Activated naive CD8-positive, alpha-beta T cell (primary cell): ENCODE data around the gene KATNIP.
A peak's percentile ranks its signal among the peaks of the same experiment; 100 is the strongest.

Source experiments
- H3K27ac Mint-ChIP-seq: one replicate; pipeline ENCODE4 v1.8.0; 2021; ENCODE audit warnings: mixed read lengths
- H3K27me3 Mint-ChIP-seq: one replicate; pipeline ENCODE4 v1.8.0; 2021; ENCODE audit warnings: mixed read lengths
- H3K36me3 Mint-ChIP-seq: one replicate; pipeline ENCODE4 v1.8.0; 2021; ENCODE audit warnings: mixed read lengths
- H3K4me1 Mint-ChIP-seq: one replicate; pipeline ENCODE4 v1.8.0; 2021; ENCODE audit warnings: low read depth, mixed read lengths
- H3K4me3 Mint-ChIP-seq: one replicate; pipeline ENCODE4 v1.8.0; 2021; ENCODE audit warnings: mild to moderate bottlenecking, mixed read lengths
- H3K9me3 Mint-ChIP-seq: one replicate; pipeline ENCODE4 v1.8.0; 2021; ENCODE audit warnings: low read depth, mixed read lengths

KATNIP gene

DNA sequence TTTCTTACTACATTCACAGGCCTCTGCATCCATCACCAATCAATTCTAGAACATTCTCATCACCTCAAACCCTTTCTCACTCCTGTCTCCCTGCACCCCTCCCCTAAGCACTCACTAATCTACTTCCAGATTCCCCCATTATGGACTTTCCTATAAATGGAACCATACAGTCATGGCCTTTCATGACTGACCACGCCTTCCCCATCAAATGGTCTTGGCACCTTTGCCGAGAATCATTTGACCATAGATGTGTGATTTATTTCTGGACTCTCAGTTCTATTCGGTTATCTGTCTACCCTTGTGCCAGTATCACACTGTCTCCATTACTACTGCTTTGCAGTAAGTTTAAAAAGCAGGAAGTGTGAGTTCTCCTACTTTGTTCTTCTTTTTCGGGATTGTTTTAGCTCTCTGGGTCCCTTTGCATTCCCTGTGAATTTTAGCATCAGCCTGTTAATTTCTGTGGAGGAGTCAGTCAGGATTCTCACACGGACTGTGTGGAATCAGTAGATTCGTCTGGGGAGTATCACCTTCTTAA lies 27.7 kb upstream of the KATNIP start:
- H3K4me1 Mint-ChIP-seq, result no peaks in the 10 kb centered on the region
- no peak overlapping the region for H3K27ac Mint-ChIP-seq
- H3K36me3 Mint-ChIP-seq, result peaks cover 5% of the 10 kb centered on the region
- H3K27me3 Mint-ChIP-seq, result no peaks in the 10 kb centered on the region
- no peak overlapping the region for H3K4me3 Mint-ChIP-seq
- no peaks in the 10 kb centered on the region for H3K9me3 Mint-ChIP-seq

DNA sequence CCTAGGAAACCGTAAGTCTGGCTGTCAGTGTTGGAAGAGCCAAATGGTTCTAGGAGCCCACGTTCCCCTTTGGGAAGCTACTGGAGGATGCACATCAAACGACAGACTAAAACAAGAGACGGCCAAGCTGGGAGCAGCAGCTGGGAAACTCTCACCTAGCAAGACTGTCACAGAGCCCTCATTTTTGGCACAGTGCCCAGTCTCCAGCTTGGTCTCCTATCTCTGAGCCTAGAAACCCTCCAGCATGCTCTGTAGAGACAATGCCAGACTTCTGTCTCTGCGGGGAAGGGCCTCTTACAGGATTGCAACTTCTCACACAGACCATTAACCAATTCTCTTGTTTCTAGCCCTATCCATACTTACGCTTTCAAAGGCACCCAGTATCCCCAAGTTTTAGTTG lies 23.8 kb upstream of the KATNIP start:
- Mint-ChIP-seq H3K36me3 (peaks cover 10% of the 10 kb centered on the region), H3K27ac (no peak overlapping the region), H3K4me3 (no peak overlapping the region), H3K9me3 (no peaks in the 10 kb centered on the region), H3K4me1 (no peaks in the 10 kb centered on the region), H3K27me3 (no peaks in the 10 kb centered on the region)

DNA sequence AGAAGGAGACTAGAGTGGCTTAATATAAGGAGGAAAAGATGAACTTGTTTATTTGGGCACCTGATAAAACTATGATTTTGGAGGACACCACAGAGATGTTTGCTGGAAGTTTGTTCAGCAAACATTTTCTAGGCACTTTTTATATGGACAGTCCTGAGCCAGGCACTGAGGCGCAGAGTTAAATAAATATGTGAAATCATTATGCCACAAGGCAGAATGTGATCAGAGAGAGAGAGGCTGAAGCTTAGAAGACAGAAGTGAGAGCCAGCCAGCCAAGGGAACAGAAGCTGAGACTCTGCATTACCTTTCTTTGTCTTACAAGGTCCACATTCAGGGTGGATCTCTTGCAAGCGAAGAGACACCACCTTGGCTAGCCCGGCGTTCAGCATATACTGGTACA lies 21.6 kb upstream of the KATNIP start:
- no peak overlapping the region for H3K4me3 Mint-ChIP-seq

DNA sequence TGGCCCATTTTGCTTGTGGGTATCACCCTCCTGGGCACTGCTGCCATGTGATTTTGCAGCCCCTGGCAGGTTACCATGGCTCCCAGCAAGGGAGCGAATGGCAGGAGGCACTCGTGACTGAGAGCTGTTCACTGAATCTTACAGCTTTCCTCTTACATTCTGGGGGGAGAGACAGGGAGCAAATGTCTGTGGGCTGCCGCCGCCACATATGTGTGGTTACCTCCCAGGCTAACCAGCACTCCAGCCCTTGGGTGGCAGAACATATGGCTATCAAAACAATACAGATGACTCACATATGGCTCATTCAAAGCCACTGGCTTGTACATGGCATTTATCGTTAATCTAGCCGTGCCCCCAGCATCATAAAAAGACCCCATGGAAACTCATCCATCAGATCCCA lies 20.0 kb upstream of the KATNIP start:
- no peaks in the 10 kb centered on the region for H3K27me3 Mint-ChIP-seq
- no peak overlapping the region for H3K4me3 Mint-ChIP-seq
- H3K9me3 Mint-ChIP-seq, result no peaks in the 10 kb centered on the region
- peaks cover 15% of the 10 kb centered on the region for H3K36me3 Mint-ChIP-seq
- peaks cover 2% of the 10 kb centered on the region for H3K4me1 Mint-ChIP-seq
- no peak overlapping the region for H3K27ac Mint-ChIP-seq

More for the DNA sequence above, 21.6 kb upstream of the KATNIP start:
- no peaks in the 10 kb centered on the region for H3K27me3 Mint-ChIP-seq
- H3K4me1 Mint-ChIP-seq, result peaks cover 2% of the 10 kb centered on the region
- H3K27ac Mint-ChIP-seq, result no peak overlapping the region
- peaks cover 15% of the 10 kb centered on the region for H3K36me3 Mint-ChIP-seq
- H3K9me3 Mint-ChIP-seq, result no peaks in the 10 kb centered on the region

DNA sequence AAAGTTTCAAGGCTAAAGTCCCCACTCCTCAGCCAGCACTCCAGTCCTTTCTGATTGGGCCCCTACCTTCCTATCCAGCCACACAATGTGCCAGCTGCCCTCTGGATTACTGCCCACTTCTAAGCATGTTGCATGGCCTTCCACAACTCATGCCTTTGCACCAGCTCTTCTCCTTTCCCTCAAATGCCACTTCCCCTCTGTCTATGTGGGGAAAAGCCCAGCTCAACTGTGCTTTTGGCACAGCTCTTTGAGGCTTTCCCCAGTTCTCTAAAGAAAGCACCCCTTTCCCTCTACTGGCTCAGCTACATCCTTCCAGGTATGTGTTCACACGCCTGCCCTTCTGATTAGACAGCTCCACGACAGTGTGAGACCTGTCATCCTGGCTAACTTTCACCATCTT lies 18.8 kb upstream of the KATNIP start:
- Mint-ChIP-seq H3K4me3 (no peak overlapping the region), H3K36me3 (peaks cover 17% of the 10 kb centered on the region), H3K27ac (no peak overlapping the region)

DNA sequence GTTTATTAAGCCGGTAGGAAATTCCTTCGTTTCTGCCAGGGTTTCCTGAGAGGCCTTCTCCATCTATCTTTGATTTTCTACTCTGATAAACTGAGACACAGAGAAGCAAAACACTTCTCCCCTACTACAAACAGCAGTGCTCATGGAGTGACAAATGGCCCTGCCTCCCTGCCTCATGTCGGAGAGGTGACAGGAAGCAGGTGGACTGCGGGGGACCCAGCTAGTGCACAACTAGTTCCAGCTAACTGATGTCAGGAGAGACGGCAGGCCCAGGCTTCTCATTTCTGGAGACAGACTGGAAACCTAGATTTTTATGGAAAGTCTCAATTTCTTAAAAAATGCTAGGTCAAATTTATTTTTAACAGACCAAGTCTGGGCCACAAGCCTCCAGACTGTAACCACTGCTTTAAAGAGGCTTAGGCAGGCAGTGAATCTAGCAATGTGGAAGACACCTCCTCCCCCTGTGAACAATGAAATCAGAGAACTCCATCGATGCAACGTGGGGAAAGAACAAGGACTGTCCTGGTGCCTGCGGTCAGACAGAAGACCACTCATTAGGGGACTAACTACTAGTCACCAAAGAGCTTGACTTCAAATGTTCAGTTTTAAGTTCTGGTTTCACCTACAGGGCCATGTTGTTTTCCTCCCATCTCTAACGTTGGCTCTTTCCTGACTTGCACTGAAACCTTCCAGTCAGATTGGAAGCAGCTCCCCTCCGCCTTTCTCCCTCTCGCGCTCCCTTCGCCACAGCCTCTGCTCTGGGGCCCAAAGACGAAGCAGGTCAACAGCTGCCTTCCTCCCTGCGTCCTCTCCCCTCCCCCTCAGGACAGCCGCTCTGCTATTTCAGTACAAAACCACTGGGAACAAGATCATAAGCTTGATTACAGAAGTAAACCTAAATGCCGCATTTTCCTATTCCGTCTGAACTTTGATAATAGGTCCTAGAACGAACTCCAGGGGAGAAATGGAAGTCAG lies 17.8 kb upstream of the KATNIP start:
- Mint-ChIP-seq H3K9me3 (no peaks in the 10 kb centered on the region), H3K4me1 (peaks cover 2% of the 10 kb centered on the region), H3K4me3 (no peak overlapping the region), H3K27ac (no peak overlapping the region), H3K27me3 (no peaks in the 10 kb centered on the region), H3K36me3 (peaks cover 20% of the 10 kb centered on the region)

More for the DNA sequence above, 18.8 kb upstream of the KATNIP start:
- H3K27me3 Mint-ChIP-seq, result no peaks in the 10 kb centered on the region
- H3K4me1 Mint-ChIP-seq, result peaks cover 2% of the 10 kb centered on the region
- no peaks in the 10 kb centered on the region for H3K9me3 Mint-ChIP-seq

DNA sequence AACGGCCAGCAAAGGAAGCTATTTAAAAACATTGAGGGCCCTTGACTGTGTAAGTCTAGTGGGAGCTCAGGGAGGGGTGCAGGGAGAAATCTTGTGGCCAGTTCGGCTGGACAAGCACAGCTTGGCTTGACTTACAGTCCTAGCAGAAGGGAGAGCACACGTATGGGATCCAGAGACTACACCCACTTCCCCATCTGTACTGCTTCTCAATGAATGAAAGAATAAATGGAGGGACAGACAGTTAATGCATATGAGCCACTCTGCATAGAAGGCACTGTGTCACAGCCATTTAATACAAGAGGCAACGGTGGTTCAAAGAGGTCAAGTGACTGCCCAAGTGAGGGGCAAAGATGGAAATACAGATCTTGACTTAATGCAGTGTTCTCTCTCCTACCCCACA lies 15.7 kb upstream of the KATNIP start:
- Mint-ChIP-seq H3K27me3 (no peaks in the 10 kb centered on the region), H3K36me3 (peaks cover 23% of the 10 kb centered on the region), H3K9me3 (no peaks in the 10 kb centered on the region), H3K4me3 (no peak overlapping the region), H3K4me1 (peaks cover 2% of the 10 kb centered on the region), H3K27ac (no peak overlapping the region)

DNA sequence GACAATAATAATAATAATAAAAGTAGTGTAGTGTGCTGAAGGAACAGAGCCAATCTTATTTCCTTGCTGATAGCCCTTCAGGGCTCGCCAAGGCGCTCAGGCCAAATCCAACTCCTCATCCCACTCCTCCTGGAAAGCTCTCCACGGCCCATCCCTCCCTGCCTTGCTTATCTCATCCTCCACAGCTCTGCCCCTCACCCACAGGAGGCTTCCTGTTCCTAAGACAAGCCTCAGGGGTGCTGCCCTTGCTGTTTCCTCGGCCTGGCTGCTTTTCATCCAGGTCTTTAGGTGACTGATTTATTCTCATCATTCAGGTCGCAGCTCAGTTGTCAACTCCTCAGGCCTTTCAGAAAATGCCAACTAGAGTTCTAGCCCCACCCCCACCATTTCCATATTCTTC lies 11.4 kb upstream of the KATNIP start:
- Mint-ChIP-seq H3K4me1 (peaks cover 2% of the 10 kb centered on the region), H3K27me3 (no peaks in the 10 kb centered on the region), H3K36me3 (peaks cover 30% of the 10 kb centered on the region), H3K27ac (peak overlapping the region; percentile 50), H3K4me3 (no peak overlapping the region), H3K9me3 (no peaks in the 10 kb centered on the region)

DNA sequence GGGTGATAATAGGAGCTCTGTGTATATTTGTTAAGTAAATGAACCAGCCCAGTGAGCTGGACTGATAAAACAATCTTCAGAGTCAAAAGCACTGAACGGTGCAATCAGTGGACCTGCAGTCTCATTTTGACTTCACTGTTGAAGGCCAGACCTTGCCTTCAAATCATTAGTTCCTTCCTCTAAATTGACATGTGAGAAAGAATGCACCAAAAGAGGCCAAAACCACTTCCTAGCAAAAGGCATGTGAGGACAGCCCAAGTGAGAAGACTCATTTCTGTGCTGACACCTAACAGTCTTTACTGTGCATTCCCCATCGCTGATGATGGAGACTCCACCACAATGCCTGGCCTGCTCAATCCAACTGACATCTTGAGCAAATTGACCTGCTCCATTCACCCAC lies 10.8 kb upstream of the KATNIP start:
- Mint-ChIP-seq H3K4me1 (peaks cover 2% of the 10 kb centered on the region), H3K27ac (no peak overlapping the region), H3K9me3 (no peaks in the 10 kb centered on the region), H3K27me3 (no peaks in the 10 kb centered on the region), H3K4me3 (no peak overlapping the region), H3K36me3 (peaks cover 30% of the 10 kb centered on the region)

DNA sequence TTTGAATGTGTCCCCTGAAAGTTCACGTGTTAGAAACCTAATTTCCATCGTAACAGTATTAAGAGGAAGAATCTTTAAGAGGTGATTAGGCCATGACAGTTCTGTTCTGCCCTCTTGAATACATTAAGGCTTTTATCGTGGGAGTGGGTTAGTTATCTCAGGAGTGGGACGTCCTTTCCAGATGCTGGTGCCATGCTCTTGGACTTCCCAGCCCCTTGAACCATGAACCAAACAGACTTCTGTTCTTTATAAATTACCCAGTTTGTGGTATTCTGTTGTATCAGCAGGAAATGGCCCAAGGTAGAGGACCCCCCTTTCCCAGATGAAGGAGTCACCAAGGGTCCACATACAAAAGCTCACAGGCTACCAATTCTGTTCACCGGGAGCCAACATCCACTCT lies 10.3 kb upstream of the KATNIP start:
- no peak overlapping the region for H3K4me3 Mint-ChIP-seq
- H3K27ac Mint-ChIP-seq, result no peak overlapping the region
- H3K9me3 Mint-ChIP-seq, result no peaks in the 10 kb centered on the region
- peaks cover 2% of the 10 kb centered on the region for H3K4me1 Mint-ChIP-seq
- no peaks in the 10 kb centered on the region for H3K27me3 Mint-ChIP-seq
- peaks cover 33% of the 10 kb centered on the region for H3K36me3 Mint-ChIP-seq

DNA sequence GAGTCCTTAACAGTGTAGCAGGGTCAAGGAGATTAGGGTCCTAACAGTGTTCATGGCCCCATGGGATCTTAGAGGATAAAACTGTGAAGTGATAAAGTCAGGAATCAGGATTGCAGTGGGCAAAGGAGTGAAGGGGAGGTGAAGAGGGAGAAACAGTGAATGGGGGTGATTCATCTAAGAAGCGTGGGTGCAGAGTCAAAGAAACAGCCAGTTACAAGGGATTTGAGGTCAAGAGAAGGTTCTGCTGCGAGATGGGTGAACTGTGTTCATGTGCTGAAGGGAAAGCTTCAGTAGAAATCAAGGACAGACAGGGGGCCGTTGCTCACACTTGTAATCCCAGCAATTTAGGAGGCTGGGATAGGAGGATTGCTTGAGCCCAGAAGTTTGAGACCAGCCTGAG lies 6.1 kb upstream of the KATNIP start:
- H3K4me1 Mint-ChIP-seq, result peaks cover 24% of the 10 kb centered on the region
- H3K36me3 Mint-ChIP-seq, result peaks cover 25% of the 10 kb centered on the region
- no peak overlapping the region for H3K27ac Mint-ChIP-seq
- H3K9me3 Mint-ChIP-seq, result no peaks in the 10 kb centered on the region
- H3K27me3 Mint-ChIP-seq, result no peaks in the 10 kb centered on the region
- no peak overlapping the region for H3K4me3 Mint-ChIP-seq

DNA sequence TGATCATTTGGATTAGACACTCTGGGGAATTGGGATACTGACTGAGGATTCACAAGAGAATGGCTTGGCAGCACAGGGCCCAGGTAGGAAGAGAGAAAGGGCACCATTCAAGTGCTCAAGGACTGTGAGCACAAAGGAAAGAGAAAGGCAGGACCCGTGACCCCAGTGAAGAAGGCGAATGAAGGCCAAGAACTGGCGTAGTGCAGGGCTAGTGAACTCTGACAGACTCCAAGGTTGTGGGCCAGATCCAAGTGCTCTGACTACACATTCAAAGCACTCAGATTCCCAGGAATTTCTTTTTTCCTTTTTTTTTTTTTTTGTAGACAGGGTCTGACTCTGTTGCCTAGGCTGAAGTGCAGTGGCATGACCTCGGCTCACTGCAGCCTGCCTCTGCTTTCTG lies 5.3 kb upstream of the KATNIP start:
- Mint-ChIP-seq H3K4me1 (peaks cover 27% of the 10 kb centered on the region), H3K27ac (no peak overlapping the region), H3K9me3 (no peaks in the 10 kb centered on the region), H3K27me3 (no peaks in the 10 kb centered on the region), H3K4me3 (no peak overlapping the region), H3K36me3 (peaks cover 21% of the 10 kb centered on the region)

DNA sequence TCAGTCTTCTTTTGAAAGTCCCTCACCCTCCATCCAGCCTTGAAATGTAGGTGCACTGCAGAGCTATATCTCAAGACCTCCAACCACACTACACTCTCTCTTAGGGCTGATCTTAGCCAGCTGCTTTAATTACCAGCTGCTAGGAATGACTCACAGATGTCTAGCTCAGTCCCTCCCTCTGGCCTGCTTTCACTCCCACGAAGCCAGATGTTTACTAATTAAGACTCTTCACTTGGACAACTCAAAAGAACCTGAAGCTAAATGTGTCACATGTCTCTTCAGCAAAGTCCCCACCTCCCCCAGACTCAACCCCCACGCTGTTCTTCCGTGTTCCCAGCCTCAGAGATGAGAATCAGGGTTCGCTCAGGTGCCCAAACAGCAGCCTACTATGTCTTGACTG lies 2.8 kb upstream of the KATNIP start:
- H3K9me3 Mint-ChIP-seq, result no peaks in the 10 kb centered on the region
- peaks cover 8% of the 10 kb centered on the region for H3K36me3 Mint-ChIP-seq
- H3K27me3 Mint-ChIP-seq, result no peaks in the 10 kb centered on the region
- peak overlapping the region; percentile 73 for H3K27ac Mint-ChIP-seq
- H3K4me3 Mint-ChIP-seq, result peak overlapping the region; percentile 7
- peaks cover 39% of the 10 kb centered on the region for H3K4me1 Mint-ChIP-seq

DNA sequence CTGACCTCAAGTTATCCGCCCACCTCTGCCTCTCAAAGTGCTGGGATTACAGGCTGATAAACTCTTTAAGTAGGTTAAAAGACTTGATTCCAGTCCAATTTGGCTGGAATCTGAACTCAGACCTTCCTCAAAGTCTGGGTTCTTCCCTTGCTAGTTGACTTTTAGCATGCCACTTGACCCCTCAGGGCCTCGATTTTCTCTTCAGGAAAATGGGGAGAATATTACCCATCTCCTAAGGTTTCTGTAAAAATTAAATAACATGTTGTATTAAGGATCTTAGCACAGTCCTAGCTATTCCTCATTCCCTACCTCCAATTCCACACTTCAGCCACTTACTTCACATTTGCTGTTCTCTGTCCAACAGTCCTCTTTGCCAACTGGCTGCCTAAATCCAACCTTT lies 2.1 kb upstream of the KATNIP start:
- Mint-ChIP-seq H3K4me1 (peaks cover 39% of the 10 kb centered on the region), H3K36me3 (peaks cover 8% of the 10 kb centered on the region), H3K9me3 (no peaks in the 10 kb centered on the region), H3K27ac (no peak overlapping the region), H3K27me3 (no peaks in the 10 kb centered on the region), H3K4me3 (no peak overlapping the region)

DNA sequence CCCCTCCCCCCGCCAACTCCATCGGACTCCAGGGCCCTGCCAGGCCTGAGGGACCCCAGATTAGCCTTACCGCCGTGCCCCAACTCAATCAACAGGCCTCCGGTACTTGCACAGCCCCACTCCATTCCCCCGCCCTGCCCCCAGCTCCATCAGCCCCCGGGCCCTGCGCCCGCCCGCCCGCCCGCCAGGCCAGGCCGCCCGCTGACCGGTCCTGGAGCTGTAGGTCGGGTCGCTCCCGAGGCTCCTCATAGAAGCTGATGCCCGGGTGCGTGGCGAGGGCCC lies 539 bp upstream of the KATNIP start:
- Mint-ChIP-seq H3K36me3 (peaks cover 7% of the 10 kb centered on the region), H3K9me3 (no peaks in the 10 kb centered on the region), H3K4me1 (peaks cover 39% of the 10 kb centered on the region), H3K27me3 (no peaks in the 10 kb centered on the region), H3K4me3 (peak overlapping the region; percentile 99), H3K27ac (peak overlapping the region; percentile 87)

DNA sequence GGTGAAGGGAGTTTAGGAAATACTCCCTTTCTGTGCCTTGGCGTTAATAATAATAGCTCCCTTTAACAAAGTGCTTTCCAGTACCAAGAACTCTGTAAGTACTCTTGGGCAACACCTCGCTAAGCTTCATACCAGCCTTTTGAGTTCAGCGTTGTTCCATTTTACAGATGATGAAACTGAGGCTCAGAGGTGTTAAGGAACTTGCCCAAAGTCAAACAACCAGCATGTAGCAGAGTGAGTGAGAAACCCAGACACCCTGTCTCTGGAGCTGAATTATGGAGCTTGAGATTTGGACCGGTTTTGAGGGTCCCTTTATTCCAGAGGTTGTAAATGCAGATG lies 607 bp downstream of the KATNIP start:
- Mint-ChIP-seq H3K4me1 (peaks cover 37% of the 10 kb centered on the region), H3K9me3 (no peaks in the 10 kb centered on the region), H3K36me3 (peaks cover 3% of the 10 kb centered on the region), H3K4me3 (peak overlapping the region; percentile 99), H3K27ac (peak overlapping the region; percentile 87), H3K27me3 (no peaks in the 10 kb centered on the region)
